Measurements from ENCODE around the gene TDRD3. TPM values are rescaled to one million over a fixed set of nuclear protein-coding genes. Genes with fewer than 3 reads are reported as not detected.

TDRD3 gene
- total RNA-seq, 1 experiment from 2014 or later = 23.1 TPM

GRCh38 chr13:60604058-60604457, 207.0 kb downstream of the TDRD3 start:
- Histone ChIP-seq H3K4me1 (peaks cover 9% of the 10 kb centered on the region), H3K9me3 (replicated peaks) (no peaks in the 10 kb centered on the region), H3K4me3 (no peak overlapping the region), H3K36me3 (no peaks in the 10 kb centered on the region), H3K27me3 (no peaks in the 10 kb centered on the region), H3K27ac (no peak overlapping the region)
- DNase-seq = no peak

GRCh38 chr13:60608954-60609353, 211.9 kb downstream of the TDRD3 start:
- H3K27ac ChIP-seq = no peak overlapping the region
- no peak for DNase-seq
- peaks cover 9% of the 10 kb centered on the region for H3K4me1 ChIP-seq
- H3K27me3 ChIP-seq = no peaks in the 10 kb centered on the region
- H3K36me3 ChIP-seq = no peaks in the 10 kb centered on the region
- H3K9me3 ChIP-seq (replicated peaks) = no peaks in the 10 kb centered on the region
- H3K4me3 ChIP-seq = no peak overlapping the region

GRCh38 chr13:60611523-60611922, 214.5 kb downstream of the TDRD3 start:
- Histone ChIP-seq H3K27me3 (no peaks in the 10 kb centered on the region), H3K36me3 (no peaks in the 10 kb centered on the region), H3K9me3 (replicated peaks) (no peaks in the 10 kb centered on the region), H3K4me3 (no peak overlapping the region), H3K27ac (no peak overlapping the region), H3K4me1 (peaks cover 3% of the 10 kb centered on the region)
- DNase-seq = no peak

DNA sequence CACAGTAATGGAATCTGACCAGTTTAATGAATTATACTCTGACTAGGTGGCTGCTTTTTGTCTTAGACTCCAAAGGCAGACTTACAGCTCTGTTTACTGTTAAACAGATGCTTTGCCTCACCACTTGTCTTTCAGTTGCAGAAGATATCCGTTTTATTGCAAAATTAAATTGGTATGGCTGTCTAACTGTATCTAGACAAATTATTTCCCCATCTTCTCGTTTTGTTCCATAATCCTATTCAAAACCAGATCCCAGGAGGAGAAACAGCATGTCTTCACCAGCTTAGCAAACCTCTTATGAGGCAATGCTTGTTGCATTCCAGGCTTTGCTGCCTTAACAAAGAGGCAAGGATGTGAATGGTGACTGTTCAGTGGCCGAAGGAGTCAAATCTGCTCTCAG, 215.6 kb downstream of the TDRD3 start:
- H3K36me3 ChIP-seq = no peaks in the 10 kb centered on the region
- H3K9me3 ChIP-seq (replicated peaks) = no peaks in the 10 kb centered on the region
- H3K4me1 ChIP-seq = no peaks in the 10 kb centered on the region
- H3K4me3 ChIP-seq = no peak overlapping the region
- no peaks in the 10 kb centered on the region for H3K27me3 ChIP-seq
- H3K27ac ChIP-seq = no peak overlapping the region
- DNase-seq = no peak

DNA sequence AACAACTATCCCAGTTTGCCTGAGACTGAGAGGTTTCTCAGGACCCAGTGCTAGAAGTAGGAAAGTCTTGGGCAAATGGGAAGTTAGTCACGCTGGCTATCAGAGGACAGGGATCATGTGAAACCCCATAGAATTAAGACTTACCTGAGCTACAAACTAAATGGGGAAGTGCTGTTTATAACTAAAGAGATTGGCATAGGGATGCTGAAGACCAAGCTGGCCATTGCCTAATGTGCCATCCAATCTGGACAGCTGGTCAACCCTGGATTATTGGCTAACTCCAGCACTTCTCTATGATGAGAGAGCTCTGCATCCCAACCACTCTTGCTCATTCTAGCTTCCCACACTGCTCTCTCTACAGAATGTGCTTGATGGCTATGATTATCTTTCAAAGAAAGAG, 216.1 kb downstream of the TDRD3 start:
- Histone ChIP-seq H3K4me1 (no peaks in the 10 kb centered on the region), H3K36me3 (no peaks in the 10 kb centered on the region), H3K27me3 (no peaks in the 10 kb centered on the region), H3K4me3 (no peak overlapping the region), H3K27ac (no peak overlapping the region), H3K9me3 (replicated peaks) (no peaks in the 10 kb centered on the region)
- no peak for DNase-seq

DNA sequence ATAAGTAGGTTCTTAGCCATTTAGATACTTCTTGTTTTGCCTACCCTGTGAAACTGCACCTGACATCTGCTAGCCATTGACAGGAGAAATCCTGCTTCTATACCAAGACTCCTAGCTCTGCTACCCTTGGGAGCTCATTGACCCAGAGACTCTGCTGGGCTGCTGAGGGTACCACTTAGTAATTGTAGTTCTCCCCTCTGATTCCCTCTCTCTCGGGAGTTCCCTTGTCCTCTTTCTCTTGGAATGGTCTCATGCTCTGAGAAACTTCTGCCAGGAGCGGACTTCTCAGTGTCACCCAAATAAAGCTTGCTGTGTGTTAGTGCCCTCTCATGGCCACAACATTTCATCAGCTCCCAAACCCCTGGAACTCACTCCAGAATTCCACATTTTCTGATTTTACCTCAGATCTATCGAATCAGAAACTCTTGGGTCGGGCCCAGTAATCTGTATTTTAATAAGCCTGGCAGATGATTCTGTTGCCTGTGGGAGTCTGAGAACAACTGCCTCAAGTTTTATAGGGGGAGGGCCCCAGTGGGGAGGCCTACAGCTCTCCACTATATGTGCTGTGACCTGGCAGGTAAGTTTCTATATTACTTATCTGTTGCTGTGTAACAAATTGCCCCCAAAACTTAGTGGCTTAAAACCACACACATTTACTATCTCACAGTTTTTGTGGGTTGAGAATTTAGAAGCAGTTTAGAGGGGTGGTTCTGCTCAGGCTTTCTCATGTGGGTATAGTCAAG, 221.1 kb downstream of the TDRD3 start:
- Histone ChIP-seq H3K27ac (no peak overlapping the region), H3K27me3 (no peaks in the 10 kb centered on the region), H3K9me3 (replicated peaks) (no peaks in the 10 kb centered on the region), H3K36me3 (no peaks in the 10 kb centered on the region), H3K4me1 (no peaks in the 10 kb centered on the region), H3K4me3 (no peak overlapping the region)
- DNase-seq = peak; percentile 22 to 57

DNA sequence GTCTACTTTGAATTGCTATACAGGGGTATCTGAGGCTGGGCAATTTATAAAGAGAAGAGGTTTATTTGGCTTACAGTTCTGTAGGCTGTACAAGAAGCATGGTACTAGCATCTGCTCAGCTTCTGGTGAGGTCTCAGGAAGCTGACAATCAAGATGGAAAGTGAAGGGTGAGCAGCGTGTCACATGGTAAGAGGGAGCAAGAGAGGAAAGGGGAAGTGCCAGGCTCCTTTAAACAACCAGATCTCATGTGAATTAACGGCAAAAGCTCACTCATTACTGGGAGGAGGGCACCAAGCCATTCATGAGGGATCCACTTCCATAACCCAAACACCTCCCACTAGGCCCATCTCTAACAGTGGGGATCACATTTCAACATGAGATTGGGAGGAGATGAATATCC, 222.4 kb downstream of the TDRD3 start:
- H3K36me3 ChIP-seq = no peaks in the 10 kb centered on the region
- H3K4me1 ChIP-seq = no peaks in the 10 kb centered on the region
- no peak overlapping the region for H3K27ac ChIP-seq
- no peak overlapping the region for H3K4me3 ChIP-seq
- DNase-seq = no peak
- H3K27me3 ChIP-seq = no peaks in the 10 kb centered on the region
- H3K9me3 ChIP-seq (replicated peaks) = no peaks in the 10 kb centered on the region

DNA sequence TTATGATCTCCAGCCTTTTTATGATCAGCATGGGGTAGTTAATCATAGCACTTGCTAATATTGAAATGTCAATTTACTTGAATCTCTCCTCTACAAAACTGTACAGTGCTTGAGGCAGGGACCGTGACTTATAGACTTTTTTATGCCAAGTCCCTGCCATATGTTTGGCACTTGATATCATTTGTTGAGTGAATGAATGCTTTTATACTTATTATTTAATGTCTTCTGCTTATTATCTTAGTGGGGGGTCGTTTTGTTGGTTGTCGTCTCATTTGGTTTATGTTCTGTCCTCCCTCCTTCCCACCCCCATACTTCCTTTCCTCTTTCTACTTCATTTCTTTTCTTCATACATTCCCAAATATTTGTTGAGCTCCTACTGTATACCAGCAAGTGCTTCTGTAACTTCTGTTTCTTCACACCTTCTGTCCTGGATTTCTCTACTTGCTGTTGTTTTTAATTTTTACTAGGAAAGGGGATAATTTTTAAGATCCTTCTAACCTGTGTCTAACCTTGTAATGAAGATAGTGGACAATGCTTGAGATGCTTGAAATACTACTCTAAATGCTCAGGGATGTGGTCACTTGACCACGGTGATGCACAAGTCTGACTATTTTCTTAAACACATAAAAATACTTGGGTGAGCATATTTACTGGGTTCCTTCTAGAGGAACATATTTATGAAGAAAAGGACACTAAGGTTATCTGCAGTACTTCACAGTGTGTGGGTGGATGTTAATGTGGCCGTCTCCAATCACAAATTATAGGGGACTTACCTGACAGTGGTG, 223.8 kb downstream of the TDRD3 start:
- DNase-seq = no peak
- Histone ChIP-seq H3K27me3 (no peaks in the 10 kb centered on the region), H3K4me1 (no peaks in the 10 kb centered on the region), H3K27ac (no peak overlapping the region), H3K4me3 (no peak overlapping the region), H3K36me3 (no peaks in the 10 kb centered on the region), H3K9me3 (replicated peaks) (no peaks in the 10 kb centered on the region)

DNA sequence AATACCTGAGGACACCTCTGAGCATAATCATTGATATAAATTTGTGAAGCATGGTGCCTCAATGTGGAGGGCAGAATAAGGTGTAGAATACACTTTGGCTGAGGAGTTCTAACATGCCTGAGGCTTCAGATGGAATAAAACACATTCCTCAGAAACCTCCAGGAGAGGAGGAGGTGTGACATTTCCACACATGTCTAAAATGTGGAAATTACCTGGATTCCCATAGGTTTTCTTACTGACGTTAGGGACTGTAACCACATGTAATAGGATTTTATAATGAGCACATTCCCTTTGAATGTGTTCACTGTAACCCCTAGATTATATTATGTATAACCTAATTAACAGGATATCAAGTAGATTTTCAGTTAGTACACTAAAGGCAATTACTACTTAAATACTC, 226.1 kb downstream of the TDRD3 start:
- Histone ChIP-seq H3K9me3 (replicated peaks) (no peaks in the 10 kb centered on the region), H3K4me3 (no peak overlapping the region), H3K36me3 (no peaks in the 10 kb centered on the region), H3K27ac (no peak overlapping the region), H3K4me1 (no peaks in the 10 kb centered on the region), H3K27me3 (no peaks in the 10 kb centered on the region)
- DNase-seq = no peak

Other genes with a start within 250 kb of the TDRD3 start
- 29.6 and 37.7 TPM in 2 replicates for gene DIAPH3, start 233.3 kb upstream of the TDRD3 start, total RNA-seq (2014; rRNA removed; shearing (Covaris generic))

Measured in SJCRH30 (cell line).